NT2/D1 (cell line): ENCODE results near the gene DAAM1.

Source experiments
- DNase-seq: peaks from one replicate; pipeline ENCODE4 v3.0.0-alpha.2; 2011; ENCODE audit warnings: low read depth, low spot score
- H3K27me3 ChIP-seq: 2 replicates; pipeline ENCODE4 v1.6.0; 2011; ENCODE audit warnings: mild to moderate bottlenecking; ENCODE audit not compliant: insufficient read length, insufficient read depth
- H3K36me3 ChIP-seq: 2 replicates; pipeline ENCODE4 v1.6.1; 2011; ENCODE audit warnings: mild to moderate bottlenecking, low read length, mixed read lengths; ENCODE audit not compliant: insufficient read depth, insufficient read length
- H3K4me1 ChIP-seq: 2 replicates; pipeline ENCODE4 v1.5.1; 2011; ENCODE audit not compliant: insufficient read depth, insufficient read length
- H3K4me3 ChIP-seq: 2 replicates; pipeline ENCODE4 v1.5.1; 2011; ENCODE audit warnings: low read depth; ENCODE audit not compliant: insufficient read length
- H3K9ac ChIP-seq: 2 replicates; pipeline ENCODE4 v1.6.0; 2011; ENCODE audit warnings: low read depth; ENCODE audit not compliant: insufficient read length
- H3K9me3 ChIP-seq: 2 replicates; pipeline ENCODE4 v1.5.1; 2011; ENCODE audit warnings: mild to moderate bottlenecking, low read length; ENCODE audit not compliant: insufficient read depth
- SUZ12 ChIP-seq: IDR thresholded peaks from 2 replicates; pipeline ENCODE4 v1.6.1; 2011; ENCODE audit not compliant: insufficient read length, insufficient read depth; ENCODE audit errors: extremely low read depth
- YY1 ChIP-seq: IDR thresholded peaks from 2 replicates; pipeline ENCODE4 v1.6.1; 2011; ENCODE audit not compliant: insufficient read length, insufficient read depth
- ZNF274 ChIP-seq: IDR thresholded peaks from 2 replicates; pipeline ENCODE4 v1.6.1; 2011; ENCODE audit warnings: mild to moderate bottlenecking, low read depth, low read length

Gene DAAM1

DNA sequence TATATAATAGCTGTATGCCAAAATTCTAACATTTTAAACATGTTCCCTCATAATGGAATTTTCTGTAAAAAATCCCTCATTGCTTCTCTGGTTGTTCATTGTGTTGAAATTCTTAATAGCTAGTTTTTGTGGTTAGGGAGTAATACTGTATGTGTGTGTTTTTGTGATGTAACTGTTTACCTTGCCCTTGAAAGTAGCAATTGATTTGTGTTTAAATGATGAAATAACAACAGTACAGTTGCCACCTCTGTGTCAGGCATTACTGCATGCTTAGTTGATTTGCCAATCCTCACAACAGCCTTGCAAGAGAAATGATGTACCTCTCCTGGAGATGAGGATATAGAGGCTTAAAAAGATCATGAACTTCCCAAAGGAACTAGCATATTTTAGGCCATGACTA, 94.9 kb downstream of the DAAM1 start:
- no peak overlapping the region for H3K9ac ChIP-seq
- no peak for DNase-seq
- no peaks in the 10 kb centered on the region for H3K36me3 ChIP-seq
- no peak overlapping the region for H3K4me3 ChIP-seq
- TF ChIP-seq SUZ12 (no peak), YY1 (no peak), ZNF274 (no peak)
- H3K27me3 ChIP-seq = no peaks in the 10 kb centered on the region
- peaks cover 19% of the 10 kb centered on the region for H3K9me3 ChIP-seq
- H3K4me1 ChIP-seq = no peaks in the 10 kb centered on the region

DNA sequence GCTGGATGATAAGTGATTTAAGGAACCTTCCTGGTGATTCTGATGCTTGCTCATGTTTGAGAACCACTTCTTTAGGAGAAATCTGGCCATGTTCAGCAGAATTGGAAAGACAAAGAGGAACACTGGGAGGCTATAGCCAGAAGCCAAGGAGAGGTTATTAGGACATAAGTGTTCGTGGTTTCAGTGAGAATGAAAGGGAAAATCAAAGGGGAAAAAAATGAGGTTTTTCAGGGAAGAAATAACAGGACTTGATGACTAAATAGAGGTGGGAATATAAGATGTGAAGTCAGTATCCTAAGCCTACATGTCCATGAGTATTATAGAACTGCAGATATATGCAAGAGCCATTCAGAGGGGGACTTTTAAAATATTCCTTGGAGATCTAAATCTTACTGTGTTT, 95.6 kb downstream of the DAAM1 start:
- peaks cover 19% of the 10 kb centered on the region for H3K9me3 ChIP-seq
- no peak overlapping the region for H3K4me3 ChIP-seq

DNA sequence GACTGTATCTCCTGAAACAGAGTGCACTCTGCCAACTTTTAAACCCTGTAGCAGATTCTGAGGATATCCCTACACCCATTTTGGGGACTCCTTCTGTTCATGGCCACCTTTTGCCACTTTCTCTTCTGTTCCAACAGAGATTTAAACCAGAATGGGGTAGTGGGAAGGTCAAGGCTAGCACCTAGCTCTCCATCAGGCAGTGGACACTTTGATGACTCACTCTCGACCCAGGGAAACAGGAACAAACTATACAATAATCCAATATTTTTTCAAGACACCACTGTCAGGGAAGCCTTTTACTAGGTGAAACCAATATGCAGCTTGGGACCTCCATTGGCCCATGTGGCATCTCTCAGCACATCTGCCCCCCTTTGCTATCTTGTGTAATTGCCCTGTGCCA, 103.6 kb downstream of the DAAM1 start:
- no peaks in the 10 kb centered on the region for H3K9me3 ChIP-seq
- no peaks in the 10 kb centered on the region for H3K27me3 ChIP-seq
- H3K36me3 ChIP-seq = peaks cover 9% of the 10 kb centered on the region
- no peak overlapping the region for H3K9ac ChIP-seq
- H3K4me1 ChIP-seq = no peaks in the 10 kb centered on the region
- no peak for DNase-seq
- TF ChIP-seq YY1 (no peak), SUZ12 (no peak), ZNF274 (no peak)
- no peak overlapping the region for H3K4me3 ChIP-seq

More for the DNA sequence above, 95.6 kb downstream of the DAAM1 start:
- H3K27me3 ChIP-seq = no peaks in the 10 kb centered on the region
- no peaks in the 10 kb centered on the region for H3K4me1 ChIP-seq
- no peaks in the 10 kb centered on the region for H3K36me3 ChIP-seq
- TF ChIP-seq SUZ12 (no peak), YY1 (no peak), ZNF274 (no peak)
- no peak for DNase-seq
- no peak overlapping the region for H3K9ac ChIP-seq

DNA sequence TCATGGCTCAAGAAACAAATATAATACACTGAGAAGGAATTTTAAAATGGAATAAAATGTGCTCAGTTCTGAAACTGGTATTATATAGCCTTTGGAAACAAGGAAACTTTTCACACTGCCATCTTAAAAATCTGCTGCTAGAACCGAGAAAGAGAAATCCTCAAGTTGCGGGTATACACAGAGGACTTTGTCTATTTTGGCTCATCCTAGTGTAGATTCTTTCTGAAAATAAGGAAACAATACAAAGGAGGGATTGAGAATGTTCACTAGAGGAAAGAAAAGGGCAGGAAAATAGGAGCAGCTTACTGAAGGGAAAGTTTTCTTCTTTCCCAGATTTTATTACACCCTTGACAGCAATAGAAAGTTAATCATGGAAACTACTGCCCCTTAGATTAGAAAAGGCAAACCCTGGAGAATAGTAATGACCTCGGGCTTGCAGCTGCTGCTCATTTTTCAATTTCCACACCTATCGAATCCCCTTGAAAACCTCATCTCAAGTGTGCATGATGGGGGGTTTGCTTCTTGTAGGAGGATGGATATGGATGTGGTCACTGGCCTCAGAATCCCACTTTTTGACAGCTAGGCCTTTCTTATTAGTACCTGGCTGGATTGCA, 104.6 kb downstream of the DAAM1 start:
- TF ChIP-seq ZNF274 (no peak), SUZ12 (no peak), YY1 (no peak)
- H3K36me3 ChIP-seq = peaks cover 9% of the 10 kb centered on the region
- H3K27me3 ChIP-seq = no peaks in the 10 kb centered on the region
- H3K9ac ChIP-seq = no peak overlapping the region
- H3K4me3 ChIP-seq = no peak overlapping the region
- no peaks in the 10 kb centered on the region for H3K4me1 ChIP-seq
- no peak for DNase-seq
- no peaks in the 10 kb centered on the region for H3K9me3 ChIP-seq

DNA sequence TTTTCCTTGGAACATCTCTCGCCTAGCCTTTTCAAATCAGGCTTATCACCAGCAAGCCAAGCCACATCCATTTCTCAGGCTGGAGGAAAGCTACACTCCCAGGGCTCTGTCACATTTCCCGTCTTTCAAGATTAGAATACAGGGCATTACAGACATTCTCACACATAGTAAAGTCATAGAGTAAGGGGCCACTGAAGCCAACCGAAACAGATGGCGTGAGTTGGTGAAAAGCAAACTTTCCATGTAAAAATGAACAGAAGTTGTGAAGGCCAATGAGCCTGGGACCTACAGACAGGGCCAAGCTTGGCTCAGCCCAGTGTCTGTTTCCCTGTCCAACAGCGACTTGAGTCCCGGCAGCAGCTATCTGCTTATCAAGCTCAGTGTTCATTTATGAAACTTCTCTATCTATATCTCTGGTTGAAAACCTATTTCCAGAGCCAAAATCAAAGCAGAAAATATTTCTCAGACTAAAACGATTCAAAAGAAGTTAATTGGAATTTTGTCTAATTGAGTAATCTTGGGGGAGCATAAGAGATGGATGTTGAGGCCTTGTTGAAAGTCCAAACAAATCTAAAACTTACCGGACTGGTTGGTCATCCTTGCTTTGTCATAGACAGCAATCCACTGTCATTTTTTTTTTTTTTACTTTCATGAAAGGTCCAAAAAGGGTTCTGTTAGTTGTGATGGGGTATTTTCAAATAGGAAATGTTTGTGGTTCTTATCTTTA, 105.6 kb downstream of the DAAM1 start:
- TF ChIP-seq ZNF274 (no peak), SUZ12 (no peak), YY1 (no peak)
- Histone ChIP-seq H3K9ac (no peak overlapping the region), H3K27me3 (no peaks in the 10 kb centered on the region), H3K4me1 (no peaks in the 10 kb centered on the region), H3K9me3 (no peaks in the 10 kb centered on the region), H3K4me3 (no peak overlapping the region), H3K36me3 (peaks cover 9% of the 10 kb centered on the region)
- DNase-seq = no peak

DNA sequence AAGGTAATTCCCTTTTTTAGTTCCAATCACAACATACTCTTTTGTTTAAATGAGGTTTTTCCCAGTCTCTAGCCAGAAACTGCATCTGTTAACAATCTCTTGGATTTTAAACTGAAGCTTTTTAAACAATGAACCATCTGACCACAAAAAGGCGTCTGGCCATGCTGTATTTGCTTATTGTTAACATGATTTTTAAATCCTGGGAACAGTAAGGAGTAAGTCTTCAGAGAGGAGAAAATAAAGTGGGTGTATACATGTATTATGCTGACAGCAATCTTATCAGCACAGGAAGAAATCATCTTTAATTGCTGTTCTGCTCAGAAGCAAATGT, 106.2 kb downstream of the DAAM1 start:
- H3K4me3 ChIP-seq = no peak overlapping the region
- TF ChIP-seq YY1 (no peak), SUZ12 (no peak), ZNF274 (no peak)
- no peak overlapping the region for H3K9ac ChIP-seq
- peaks cover 9% of the 10 kb centered on the region for H3K36me3 ChIP-seq
- H3K27me3 ChIP-seq = no peaks in the 10 kb centered on the region
- no peak for DNase-seq
- no peaks in the 10 kb centered on the region for H3K9me3 ChIP-seq
- no peaks in the 10 kb centered on the region for H3K4me1 ChIP-seq

DNA sequence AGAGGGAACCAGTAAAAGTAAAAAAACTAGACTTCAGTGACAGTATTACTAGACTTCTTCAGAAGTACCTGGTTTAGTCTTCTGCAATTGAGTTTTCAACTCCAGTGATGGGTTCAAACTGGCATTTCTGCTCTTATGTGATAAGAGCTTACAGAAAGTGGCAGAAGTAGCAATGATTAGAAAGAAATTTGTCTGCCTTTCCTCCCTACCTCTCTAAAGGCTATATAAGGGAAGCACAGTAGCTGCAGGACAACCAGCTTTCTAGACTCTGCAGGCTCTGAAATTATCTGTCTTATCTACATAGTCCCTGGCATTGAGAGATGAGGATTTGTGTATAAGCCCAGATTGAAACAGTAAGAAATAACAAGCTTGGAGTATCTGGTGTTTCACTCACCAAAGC, 107.5 kb downstream of the DAAM1 start:
- Histone ChIP-seq H3K4me3 (no peak overlapping the region), H3K9ac (no peak overlapping the region), H3K27me3 (no peaks in the 10 kb centered on the region), H3K36me3 (peaks cover 9% of the 10 kb centered on the region), H3K9me3 (no peaks in the 10 kb centered on the region), H3K4me1 (no peaks in the 10 kb centered on the region)
- no peak for DNase-seq
- TF ChIP-seq ZNF274 = no peak
- TF ChIP-seq SUZ12 = no peak
- TF ChIP-seq YY1 = no peak

DNA sequence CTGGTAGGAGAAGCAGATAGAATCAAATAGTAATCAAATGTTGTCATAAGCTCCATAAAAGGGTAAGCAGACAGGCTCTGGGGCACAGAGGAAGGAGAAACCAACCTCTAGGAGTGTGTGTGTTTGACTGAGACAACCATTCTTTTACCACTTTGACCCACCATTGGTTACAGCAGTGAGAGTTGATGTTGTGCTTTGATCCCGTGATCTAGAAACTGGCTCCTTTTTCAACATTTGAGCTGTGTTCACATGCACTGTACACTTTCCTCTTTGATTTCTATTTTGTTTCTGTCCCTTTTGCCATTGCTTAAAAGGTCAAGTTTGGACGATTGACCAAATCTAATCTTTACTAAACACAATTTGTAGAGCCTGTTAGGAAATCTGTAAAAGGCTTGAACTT, 108.0 kb downstream of the DAAM1 start:
- no peaks in the 10 kb centered on the region for H3K4me1 ChIP-seq
- peaks cover 8% of the 10 kb centered on the region for H3K36me3 ChIP-seq
- TF ChIP-seq ZNF274 = no peak
- TF ChIP-seq YY1 = no peak
- no peak for TF ChIP-seq SUZ12
- no peaks in the 10 kb centered on the region for H3K27me3 ChIP-seq
- no peak overlapping the region for H3K9ac ChIP-seq
- H3K4me3 ChIP-seq = no peak overlapping the region
- no peak for DNase-seq
- no peaks in the 10 kb centered on the region for H3K9me3 ChIP-seq
